Tibial nerve (tissue), 4 donors: ENCODE data around the gene UBE2D2. TPM values are rescaled to one million over a fixed set of nuclear protein-coding genes. Genes with fewer than 3 reads are reported as not detected.

Experiments used
- DNase-seq, 2 donors: peaks; one replicate each; pipeline ENCODE4 v3.0.0-alpha.2; 2019; ENCODE audit warnings: low spot score in 2 of 2
- H3K27ac ChIP-seq, 4 donors: fragments of 200-600 bp; sonication (generic) in 3 of 4; one replicate each; pipeline ENCODE4 v1.5.1; 2017 to 2019; ENCODE audit warnings: mild to moderate bottlenecking in 1 of 4
- H3K27me3 ChIP-seq, 2 donors: fragments of 200-600 bp; sonication (generic) in 1 of 2; one replicate each; pipeline versions ENCODE4 v1.5.1 to v1.6.0; 2017 to 2019
- H3K36me3 ChIP-seq, 3 donors: fragments of 200-600 bp; sonication (generic); one replicate each; pipeline ENCODE4 v1.5.1; 2018 to 2019
- H3K4me1 ChIP-seq, 4 donors: fragments of 200-600 bp; sonication (generic) in 3 of 4; one replicate each; pipeline ENCODE4 v1.5.1; 2017 to 2019
- H3K4me3 ChIP-seq, 4 donors: fragments of 200-600 bp; sonication (generic) in 3 of 4; one replicate each; pipeline ENCODE4 v1.5.1; 2017 to 2019; ENCODE audit warnings: mild to moderate bottlenecking in 1 of 4, moderate library complexity in 1 of 4
- H3K9me3 ChIP-seq, 4 donors: fragments of 200-600 bp; sonication (generic) in 3 of 4; one replicate each; pipeline ENCODE4 v1.5.1; 2017 to 2019
- EP300 ChIP-seq, 2 donors: sonication (generic); formaldehyde crosslinking; IDR thresholded peaks; one replicate each; pipeline ENCODE4 v1.6.1; 2017; ENCODE audit warnings: antibody characterized with exemption in 2 of 2, mild to moderate bottlenecking in 1 of 2
- POLR2A ChIP-seq, 2 donors: fragments of 450-650 bp; IDR thresholded peaks; one replicate each; pipeline ENCODE4 v1.6.1; 2017; ENCODE audit warnings: antibody characterized with exemption in 2 of 2, mild to moderate bottlenecking in 2 of 2, moderate library complexity in 2 of 2
- WGBS, 2 donors: methylation state at CpG; one replicate each; pipeline ENCODE4 v1.1.5; 2018; 5-methylcytosine and 5-hydroxymethylcytosine counted together
- total RNA-seq, 4 donors: library from RNA; depleted of rRNA; stranded (reverse); fragments of >200 nt; gene quantifications; one replicate each; pipeline ENCODE4 v1.1.0, GENCODE V29; 2016
- TF ChIP-seq, protein P1 (sequence below), 5 experiments: fragments of 200-600 bp in 3 of 5; fragments of 450-650 bp in 2 of 5; sonication (generic) in 3 of 5; IDR thresholded peaks; one replicate each; pipeline ENCODE4 v1.5.1; 2016 to 2019; ENCODE audit warnings: antibody characterized with exemption in 5 of 5, mild to moderate bottlenecking in 3 of 5, moderate library complexity in 2 of 5

Gene UBE2D2
- total RNA-seq, 4 donors from 2014 or later, result 85.9 to 118 (median 99.7) TPM

- TF ChIP-seq, protein P1, sequence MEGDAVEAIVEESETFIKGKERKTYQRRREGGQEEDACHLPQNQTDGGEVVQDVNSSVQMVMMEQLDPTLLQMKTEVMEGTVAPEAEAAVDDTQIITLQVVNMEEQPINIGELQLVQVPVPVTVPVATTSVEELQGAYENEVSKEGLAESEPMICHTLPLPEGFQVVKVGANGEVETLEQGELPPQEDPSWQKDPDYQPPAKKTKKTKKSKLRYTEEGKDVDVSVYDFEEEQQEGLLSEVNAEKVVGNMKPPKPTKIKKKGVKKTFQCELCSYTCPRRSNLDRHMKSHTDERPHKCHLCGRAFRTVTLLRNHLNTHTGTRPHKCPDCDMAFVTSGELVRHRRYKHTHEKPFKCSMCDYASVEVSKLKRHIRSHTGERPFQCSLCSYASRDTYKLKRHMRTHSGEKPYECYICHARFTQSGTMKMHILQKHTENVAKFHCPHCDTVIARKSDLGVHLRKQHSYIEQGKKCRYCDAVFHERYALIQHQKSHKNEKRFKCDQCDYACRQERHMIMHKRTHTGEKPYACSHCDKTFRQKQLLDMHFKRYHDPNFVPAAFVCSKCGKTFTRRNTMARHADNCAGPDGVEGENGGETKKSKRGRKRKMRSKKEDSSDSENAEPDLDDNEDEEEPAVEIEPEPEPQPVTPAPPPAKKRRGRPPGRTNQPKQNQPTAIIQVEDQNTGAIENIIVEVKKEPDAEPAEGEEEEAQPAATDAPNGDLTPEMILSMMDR (IDR thresholded peaks at IDR 0.05), result no peak
- 91 to 93% methylated on average over 3 of the region's 3 CpGs for WGBS, 2 donors
- DNase-seq, result no peak
Observed at GRCh38 chr5:139646111-139646510, 85.0 kb downstream of the UBE2D2 start.

DNA sequence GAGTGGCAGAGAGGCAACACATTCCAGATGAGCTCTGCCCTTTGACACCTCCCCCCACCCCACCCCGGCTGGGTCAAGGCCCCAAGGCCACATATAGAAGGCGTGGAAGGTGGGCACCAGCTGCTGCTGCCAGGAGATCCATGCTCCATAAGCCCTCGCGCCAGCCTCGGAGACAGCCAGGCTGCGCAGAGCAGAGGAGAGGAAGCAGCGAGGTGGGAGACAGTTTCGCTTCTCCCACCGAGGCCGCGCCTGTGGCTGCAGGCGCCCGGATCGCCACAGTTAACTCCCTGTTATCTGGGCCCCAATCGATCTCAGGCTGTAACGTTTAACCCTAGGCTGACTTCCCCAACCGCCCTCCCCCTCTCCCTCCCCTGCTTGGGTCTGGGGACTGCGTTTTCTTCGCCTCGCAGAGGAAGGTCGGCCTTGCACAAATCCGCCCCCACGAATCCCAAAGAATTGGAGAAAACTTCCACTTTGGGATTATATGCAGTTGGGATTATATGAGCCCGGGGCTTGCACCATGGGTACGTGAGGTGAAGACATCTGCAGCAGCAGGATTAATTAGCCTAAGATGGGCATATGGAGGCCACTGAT is 85.9 kb downstream of the UBE2D2 start:
- Histone ChIP-seq H3K36me3 (no peaks in the 10 kb centered on the region), H3K27ac (peak overlapping the region in 3 of 4 donors; percentile 21 to 98 (median 91)), H3K27me3 (no peaks in the 10 kb centered on the region), H3K4me3 (peak overlapping the region in 3 of 4 donors; percentile 66 to 92 (median 84)), H3K4me1 (peaks cover 0 to 60% (median 37%) of the 10 kb centered on the region in 4 donors), H3K9me3 (no peaks in the 10 kb centered on the region)
- WGBS, 2 donors, result 14 to 31% methylated on average over 12 to 19 of the region's 25 CpGs
- DNase-seq, result no peak
- TF ChIP-seq, protein P1 (IDR thresholded peaks at IDR 0.05), result no peak
- TF ChIP-seq POLR2A (IDR thresholded peaks at IDR 0.05) (no peak), EP300 (IDR thresholded peaks at IDR 0.05) (no peak)

More at GRCh38 chr5:139646111-139646510, 85.0 kb downstream of the UBE2D2 start:
- H3K36me3 ChIP-seq, result no peaks in the 10 kb centered on the region
- H3K27me3 ChIP-seq, result no peaks in the 10 kb centered on the region
- H3K9me3 ChIP-seq, result no peaks in the 10 kb centered on the region
- no peak overlapping the region for H3K4me3 ChIP-seq
- H3K27ac ChIP-seq, result no peak overlapping the region
- peaks cover 0 to 54% (median 30%) of the 10 kb centered on the region in 4 donors for H3K4me1 ChIP-seq

DNA sequence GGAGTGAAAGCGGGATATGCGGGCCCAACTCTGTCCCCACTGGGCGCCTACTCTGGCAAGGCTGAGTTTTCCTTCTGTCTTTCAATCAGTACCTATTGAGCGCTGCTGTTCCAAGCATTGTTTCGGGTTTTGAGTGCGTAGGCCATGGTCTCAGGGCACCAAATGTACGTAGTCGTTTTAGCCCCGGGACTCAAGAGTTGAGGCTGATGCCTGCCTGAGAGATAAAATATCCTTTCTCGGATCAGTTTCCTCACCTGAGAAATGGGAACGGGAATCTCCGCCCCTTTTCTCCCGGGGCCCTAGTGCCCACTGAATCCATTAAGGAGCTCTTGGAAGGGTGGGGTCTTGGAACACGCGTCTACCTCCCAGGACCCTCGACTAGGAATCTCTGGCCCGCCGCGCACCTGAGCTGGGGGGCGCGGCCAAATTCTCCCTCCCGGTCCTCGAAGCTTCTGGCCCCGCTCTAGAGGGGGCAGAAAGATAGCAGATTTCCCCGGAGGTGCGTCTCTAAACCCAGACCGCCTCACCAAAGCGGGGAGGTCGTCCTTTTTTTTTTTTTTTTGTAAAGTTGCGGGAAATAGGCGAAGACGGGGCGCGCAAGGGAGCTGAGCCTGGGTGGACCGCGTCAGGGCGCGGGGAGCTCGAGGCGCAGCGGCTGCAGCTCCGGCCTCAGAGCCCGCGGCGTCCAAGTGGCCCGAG is 86.5 kb downstream of the UBE2D2 start:
- DNase-seq, result no peak
- no peaks in the 10 kb centered on the region for H3K9me3 ChIP-seq
- H3K27me3 ChIP-seq, result no peaks in the 10 kb centered on the region
- 14 to 19% methylated on average over 36 to 45 of the region's 46 CpGs for WGBS, 2 donors
- H3K36me3 ChIP-seq, result no peaks in the 10 kb centered on the region
- TF ChIP-seq POLR2A (IDR thresholded peaks at IDR 0.05) (no peak), EP300 (IDR thresholded peaks at IDR 0.05) (no peak)
- TF ChIP-seq, protein P1 (IDR thresholded peaks at IDR 0.05), result no peak
- H3K4me1 ChIP-seq, result peaks cover 0 to 60% (median 41%) of the 10 kb centered on the region in 4 donors
- peak overlapping the region; percentile 66 to 92 (median 88) for H3K4me3 ChIP-seq
- H3K27ac ChIP-seq, result peak overlapping the region; percentile 87 to 98 (median 90)

DNA sequence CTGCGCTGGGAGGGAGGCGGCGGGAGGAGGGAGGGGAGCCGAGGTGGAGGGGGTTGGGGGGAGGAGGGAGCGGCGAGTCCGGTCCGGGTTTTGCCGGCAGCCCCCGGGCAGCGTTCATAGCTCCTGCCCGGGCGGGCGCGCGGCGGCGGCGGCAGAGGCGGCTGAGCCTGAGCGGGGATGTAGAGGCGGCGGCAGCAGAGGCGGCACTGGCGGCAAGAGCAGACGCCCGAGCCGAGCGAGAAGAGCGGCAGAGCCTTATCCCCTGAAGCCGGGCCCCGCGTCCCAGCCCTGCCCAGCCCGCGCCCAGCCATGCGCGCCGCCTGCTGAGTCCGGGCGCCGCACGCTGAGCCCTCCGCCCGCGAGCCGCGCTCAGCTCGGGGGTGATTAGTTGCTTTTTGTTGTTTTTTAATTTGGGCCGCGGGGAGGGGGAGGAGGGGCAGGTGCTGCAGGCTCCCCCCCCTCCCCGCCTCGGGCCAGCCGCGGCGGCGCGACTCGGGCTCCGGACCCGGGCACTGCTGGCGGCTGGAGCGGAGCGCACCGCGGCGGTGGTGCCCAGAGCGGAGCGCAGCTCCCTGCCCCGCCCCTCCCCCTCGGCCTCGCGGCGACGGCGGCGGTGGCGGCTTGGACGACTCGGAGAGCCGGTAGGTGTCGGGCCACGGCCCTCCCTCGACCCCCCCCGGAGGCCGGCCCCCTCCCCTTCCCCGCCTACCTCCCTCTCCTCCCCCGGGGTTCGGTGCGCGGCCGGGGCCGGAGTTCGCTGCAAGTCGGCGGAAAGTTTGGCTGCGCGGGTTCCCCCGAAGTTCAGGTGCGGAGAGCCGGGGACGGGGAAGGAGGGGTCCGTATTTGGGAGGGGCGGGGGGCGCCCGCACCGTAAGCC is 87.3 kb downstream of the UBE2D2 start, which contains the start of gene CXXC5:
TSS of gene CXXC5 (plus strand) at position 145 of the 877 bp plus-strand sequence. CDS start 32,175 bp downstream, outside the sequence.
- TF ChIP-seq, protein P1 (IDR thresholded peaks at IDR 0.05), result peak in 2 of 5 experiments; percentile 25 to 40
- TF ChIP-seq POLR2A (IDR thresholded peaks at IDR 0.05), result peak; percentile 48 to 61
- peak in 1 of 2 donors; percentile 88 for TF ChIP-seq EP300 (IDR thresholded peaks at IDR 0.05)
- peak in 1 of 2 donors; percentile 64 for DNase-seq
- H3K27ac ChIP-seq, result peak within 1 kb of the TSS; percentile 87 to 98 (median 90)
- H3K4me3 ChIP-seq, result peak within 1 kb of the TSS; percentile 66 to 92 (median 88)
- 0 to 1% methylated on average over 9 to 56 of the region's 106 CpGs for WGBS, 2 donors
- H3K4me1 ChIP-seq, result peaks cover under 1 to 60% (median 43%) of the 10 kb centered on the region in 4 donors
- H3K36me3 ChIP-seq, result no peaks in the 10 kb centered on the region
- no peaks in the 10 kb centered on the region for H3K27me3 ChIP-seq
- no peaks in the 10 kb centered on the region for H3K9me3 ChIP-seq
